CD4-positive, alpha-beta T cell (primary cell): ENCODE measurements around the gene LNX1. TPM values are rescaled to one million over a fixed set of nuclear protein-coding genes. Genes with fewer than 3 reads are reported as not detected.

Experiments
- ATAC-seq: fragments of 200-7000 bp; cut with Tn5 transposase; one replicate; pipeline ENCODE4 v1.10.0; 2022; ENCODE audit warnings: mild to moderate bottlenecking; ENCODE audit not compliant: poor library complexity
- CTCF ChIA-PET: fragments of 350-600 bp; sonication (Branson Sonifier 250); formaldehyde crosslinking; loops from one replicate; lab custom pipeline; 2021; ENCODE audit warnings: antibody characterized with exemption, inconsistent platforms; lab: Charles Lee
- POLR2A ChIA-PET: fragments of 350-600 bp; sonication (Branson Sonifier 250); formaldehyde crosslinking; loops from one replicate; lab custom pipeline; 2021; ENCODE audit warnings: antibody characterized with exemption, inconsistent platforms; lab: Charles Lee
- DNase-seq, 14 experiments: peaks; one replicate each; pipeline ENCODE4 v3.0.0-alpha.2; 2013 to 2020; ENCODE audit warnings: mixed read lengths in 2 of 14
- H3K27ac ChIP-seq, 2 donors: one replicate each; pipeline versions ENCODE4 v1.5.1 to v1.7.0; 2013; ENCODE audit warnings: low read length in 2 of 2, low read depth in 1 of 2, mild to moderate bottlenecking in 1 of 2
- H3K27me3 ChIP-seq, 2 experiments: 1 replicate in 1 of 2; 2 replicates in 1 of 2; pipeline versions ENCODE4 v1.6.1 to v1.7.0; 2013; ENCODE audit warnings: low read length in 2 of 2, control low read depth in 1 of 2, mild to moderate bottlenecking in 1 of 2, moderate library complexity in 1 of 2; ENCODE audit not compliant: insufficient read depth in 2 of 2, control insufficient read depth in 1 of 2
- H3K36me3 ChIP-seq: one replicate; pipeline ENCODE4 v1.6.1; 2013; ENCODE audit warnings: low read length, control low read depth; ENCODE audit not compliant: insufficient read depth
- H3K4me1 ChIP-seq: one replicate; pipeline ENCODE4 v1.6.1; 2013; ENCODE audit warnings: low read length, control low read depth; ENCODE audit not compliant: insufficient read depth
- H3K4me3 ChIP-seq: one replicate; pipeline ENCODE4 v1.5.1; 2013; ENCODE audit warnings: mild to moderate bottlenecking, low read length, moderate library complexity
- H3K9me3 ChIP-seq, 2 experiments: 1 replicate in 1 of 2; 2 replicates in 1 of 2; pipeline versions ENCODE4 v1.6.1 to v1.7.0; 2013; ENCODE audit warnings: low read length in 2 of 2, mild to moderate bottlenecking in 2 of 2, control low read depth in 1 of 2, moderate library complexity in 1 of 2; ENCODE audit not compliant: control insufficient read depth in 1 of 2, insufficient read depth in 1 of 2
- H3K27ac Mint-ChIP-seq: one replicate; pipeline ENCODE4 v1.8.0; 2020; ENCODE audit warnings: mixed read lengths
- H3K27me3 Mint-ChIP-seq: one replicate; pipeline ENCODE4 v1.8.0; 2021; ENCODE audit warnings: mixed read lengths
- H3K36me3 Mint-ChIP-seq: one replicate; pipeline ENCODE4 v1.8.0; 2021; ENCODE audit warnings: low read depth, mixed read lengths
- H3K4me1 Mint-ChIP-seq: one replicate; pipeline ENCODE4 v1.8.0; 2021; ENCODE audit warnings: low read depth, mixed read lengths
- H3K4me3 Mint-ChIP-seq: one replicate; pipeline ENCODE4 v1.8.0; 2020; ENCODE audit warnings: mild to moderate bottlenecking, mixed read lengths
- H3K9me3 Mint-ChIP-seq: one replicate; pipeline ENCODE4 v1.8.0; 2020; ENCODE audit warnings: mixed read lengths
- intact Hi-C, 2 experiments: fragments of 100-400 bp; cut with DNase I in 1 of 2; cut with micrococcal nuclease in 1 of 2; formaldehyde crosslinking; loops; one replicate each; pipeline versions ENCODE4 v1.15.1 to v1.9.0; 2023 to 2025; cut with DNase I, micrococcal nuclease
- total RNA-seq, 174 experiments: library from RNA in 2 of 174; stranded (reverse) in 2 of 174; gene quantifications; one replicate each; pipeline ENCODE4 v1.2.3 and lab custom pipeline; 2021 to 2026
- TF ChIP-seq, protein P1 (sequence below): fragments of 200-600 bp; IDR thresholded peaks from one replicate; pipeline ENCODE4 v1.8.0; 2022; ENCODE audit warnings: antibody characterized with exemption, mild to moderate bottlenecking

Gene LNX1
- total RNA-seq, 2 experiments from 2014 or later: not detected

DNA sequence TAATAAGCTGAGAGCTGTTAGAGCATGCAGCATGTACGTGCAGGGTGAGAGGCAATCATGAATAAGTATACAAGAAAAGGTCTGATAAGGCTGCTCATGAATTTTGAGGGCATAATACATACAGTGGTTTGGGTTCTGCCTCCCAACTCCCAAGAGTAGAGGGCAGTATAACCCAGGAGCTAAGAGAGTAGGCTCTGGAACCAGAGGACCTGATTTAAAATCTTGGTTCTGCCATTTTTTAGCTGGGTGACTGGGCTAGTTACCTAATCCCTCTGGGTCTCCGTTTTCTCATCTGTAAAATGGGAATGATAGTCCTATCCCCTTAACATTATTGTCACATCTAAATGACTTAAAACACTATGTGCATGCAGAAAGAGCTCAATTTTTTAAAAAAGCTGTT, 85.3 kb downstream of the LNX1 start:
- Mint-ChIP-seq H3K4me3 (no peak overlapping the region), H3K36me3 (no peaks in the 10 kb centered on the region), H3K9me3 (no peaks in the 10 kb centered on the region), H3K27me3 (no peaks in the 10 kb centered on the region), H3K4me1 (no peaks in the 10 kb centered on the region), H3K27ac (no peak overlapping the region)
- TF ChIP-seq, protein P1, sequence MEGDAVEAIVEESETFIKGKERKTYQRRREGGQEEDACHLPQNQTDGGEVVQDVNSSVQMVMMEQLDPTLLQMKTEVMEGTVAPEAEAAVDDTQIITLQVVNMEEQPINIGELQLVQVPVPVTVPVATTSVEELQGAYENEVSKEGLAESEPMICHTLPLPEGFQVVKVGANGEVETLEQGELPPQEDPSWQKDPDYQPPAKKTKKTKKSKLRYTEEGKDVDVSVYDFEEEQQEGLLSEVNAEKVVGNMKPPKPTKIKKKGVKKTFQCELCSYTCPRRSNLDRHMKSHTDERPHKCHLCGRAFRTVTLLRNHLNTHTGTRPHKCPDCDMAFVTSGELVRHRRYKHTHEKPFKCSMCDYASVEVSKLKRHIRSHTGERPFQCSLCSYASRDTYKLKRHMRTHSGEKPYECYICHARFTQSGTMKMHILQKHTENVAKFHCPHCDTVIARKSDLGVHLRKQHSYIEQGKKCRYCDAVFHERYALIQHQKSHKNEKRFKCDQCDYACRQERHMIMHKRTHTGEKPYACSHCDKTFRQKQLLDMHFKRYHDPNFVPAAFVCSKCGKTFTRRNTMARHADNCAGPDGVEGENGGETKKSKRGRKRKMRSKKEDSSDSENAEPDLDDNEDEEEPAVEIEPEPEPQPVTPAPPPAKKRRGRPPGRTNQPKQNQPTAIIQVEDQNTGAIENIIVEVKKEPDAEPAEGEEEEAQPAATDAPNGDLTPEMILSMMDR: no peak
- ChIA-PET CTCF (no interaction called here), POLR2A (no interaction called here)
- Histone ChIP-seq H3K27ac (no peak overlapping the region), H3K36me3 (no peaks in the 10 kb centered on the region), H3K27me3 (no peaks in the 10 kb centered on the region), H3K9me3 (peaks cover 0 to 4% of the 10 kb centered on the region in 2 experiments), H3K4me3 (no peak overlapping the region), H3K4me1 (no peaks in the 10 kb centered on the region)
- ATAC-seq (no peak), DNase-seq (no peak)
- intact Hi-C loops: no loop called here

DNA sequence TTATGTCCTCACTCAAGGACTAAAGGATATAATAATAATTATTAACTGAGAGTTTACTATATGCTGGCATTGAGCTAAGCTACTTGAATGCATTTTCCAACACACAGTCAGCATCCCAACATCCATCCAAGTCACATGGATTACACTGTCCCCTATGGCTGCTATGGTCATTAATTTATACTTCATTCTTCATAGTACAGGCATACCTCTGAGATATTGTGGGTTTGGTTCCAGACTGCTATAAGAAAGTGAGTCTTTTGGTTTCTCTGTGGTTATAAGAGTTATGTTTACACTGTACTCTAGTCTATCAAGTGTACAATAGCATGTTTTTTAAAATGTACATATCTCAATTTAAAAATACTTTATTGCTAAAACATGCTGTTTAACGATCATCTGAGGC, 89.2 kb downstream of the LNX1 start:
- Mint-ChIP-seq H3K27me3 (no peaks in the 10 kb centered on the region), H3K27ac (no peak overlapping the region), H3K4me3 (no peak overlapping the region), H3K36me3 (no peaks in the 10 kb centered on the region), H3K4me1 (no peaks in the 10 kb centered on the region), H3K9me3 (no peaks in the 10 kb centered on the region)
- H3K27ac ChIP-seq: no peak overlapping the region
- DNase-seq (no peak), ATAC-seq (no peak)
- no peaks in the 10 kb centered on the region for H3K27me3 ChIP-seq
- ChIA-PET CTCF (no interaction called here), POLR2A (no interaction called here)
- H3K9me3 ChIP-seq: no peaks in the 10 kb centered on the region
- H3K4me3 ChIP-seq: no peak overlapping the region
- TF ChIP-seq, protein P1: no peak
- no peaks in the 10 kb centered on the region for H3K36me3 ChIP-seq
- H3K4me1 ChIP-seq: no peaks in the 10 kb centered on the region
- intact Hi-C loops: no loop called here

- TF ChIP-seq, protein P1: no peak
- ATAC-seq (no peak), DNase-seq (no peak)
- H3K27me3 Mint-ChIP-seq: no peaks in the 10 kb centered on the region
- POLR2A ChIA-PET: no interaction called here
- CTCF ChIA-PET: no interaction called here
- no peak overlapping the region for H3K27ac ChIP-seq
- H3K36me3 ChIP-seq: no peaks in the 10 kb centered on the region
- intact Hi-C loops: no loop called here
- H3K27me3 ChIP-seq: no peaks in the 10 kb centered on the region
- no peaks in the 10 kb centered on the region for H3K4me1 ChIP-seq
- no peak overlapping the region for H3K4me3 Mint-ChIP-seq
- no peaks in the 10 kb centered on the region for H3K9me3 Mint-ChIP-seq
- H3K36me3 Mint-ChIP-seq: no peaks in the 10 kb centered on the region
- no peak overlapping the region for H3K27ac Mint-ChIP-seq
- no peak overlapping the region for H3K4me3 ChIP-seq
- no peaks in the 10 kb centered on the region for H3K9me3 ChIP-seq
- no peaks in the 10 kb centered on the region for H3K4me1 Mint-ChIP-seq
These were observed 89.7 kb downstream of the LNX1 start for GRCh38 chr4:53501561-53501960.
